Subcutaneous abdominal adipose tissue (tissue), 5 donors: Measurements from ENCODE around the gene KAT6B.

Source experiments
- H3K27ac ChIP-seq: one replicate; pipeline ENCODE4 v1.7.0; 2013; ENCODE audit warnings: low read depth, mild to moderate bottlenecking, inconsistent platforms, low read length, moderate library complexity
- H3K27me3 ChIP-seq, 5 donors: one replicate each; pipeline ENCODE4 v1.7.0; 2013; ENCODE audit warnings: low read length in 5 of 5, inconsistent platforms in 1 of 5; ENCODE audit not compliant: control insufficient read depth in 5 of 5, insufficient read depth in 4 of 5
- H3K36me3 ChIP-seq, 5 donors: one replicate each; pipeline ENCODE4 v1.7.0; 2013; ENCODE audit warnings: low read length in 5 of 5; ENCODE audit not compliant: control insufficient read depth in 5 of 5, insufficient read depth in 5 of 5
- H3K4me1 ChIP-seq, 5 donors: one replicate each; pipeline ENCODE4 v1.7.0; 2013; ENCODE audit warnings: low read length in 5 of 5, mild to moderate bottlenecking in 3 of 5, moderate library complexity in 1 of 5; ENCODE audit not compliant: control insufficient read depth in 5 of 5, insufficient read depth in 5 of 5
- H3K4me3 ChIP-seq, 5 donors: one replicate each; pipeline ENCODE4 v1.7.0; 2013; ENCODE audit warnings: low read length in 5 of 5, low read depth in 1 of 5
- H3K9ac ChIP-seq, 5 donors: one replicate each; pipeline ENCODE4 v1.7.0; 2013; ENCODE audit warnings: low read length in 5 of 5, mild to moderate bottlenecking in 4 of 5, moderate library complexity in 3 of 5
- H3K9me3 ChIP-seq, 5 donors: one replicate each; pipeline ENCODE4 v1.7.0; 2013; ENCODE audit warnings: low read length in 5 of 5; ENCODE audit not compliant: control insufficient read depth in 5 of 5
- donor health status: healthy.
- donor health status: healthy.
- donor health status: healthy.
- donor health status: healthy.
- donor health status: healthy.

Gene KAT6B

DNA sequence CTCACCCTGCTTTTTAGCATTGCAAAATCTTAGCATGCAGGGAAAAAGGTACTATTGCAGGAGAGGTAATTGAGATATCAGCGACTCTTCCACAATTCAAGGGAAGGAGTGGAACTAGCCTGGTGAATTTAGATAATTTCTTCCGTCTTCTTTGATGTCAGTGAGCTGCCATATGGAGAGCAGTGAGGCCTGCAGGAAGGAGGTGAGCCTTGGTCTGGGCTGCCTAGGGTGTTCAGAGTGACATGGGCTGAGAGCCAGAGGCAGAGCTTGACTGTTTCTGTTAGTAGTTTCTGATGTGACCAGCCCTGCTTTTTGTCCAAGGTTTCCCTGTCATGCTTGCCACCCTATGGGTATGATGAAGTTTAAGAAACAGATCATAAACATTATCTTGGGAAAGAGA, 28.6 kb downstream of the KAT6B start:
- H3K4me3 ChIP-seq = no peak overlapping the region
- H3K27ac ChIP-seq = no peak overlapping the region
- no peaks in the 10 kb centered on the region for H3K36me3 ChIP-seq
- peaks cover 2 to 31% (median 22%) of the 10 kb centered on the region in 5 donors for H3K4me1 ChIP-seq
- H3K9me3 ChIP-seq = no peaks in the 10 kb centered on the region
- H3K27me3 ChIP-seq = no peaks in the 10 kb centered on the region
- H3K9ac ChIP-seq = no peak overlapping the region

DNA sequence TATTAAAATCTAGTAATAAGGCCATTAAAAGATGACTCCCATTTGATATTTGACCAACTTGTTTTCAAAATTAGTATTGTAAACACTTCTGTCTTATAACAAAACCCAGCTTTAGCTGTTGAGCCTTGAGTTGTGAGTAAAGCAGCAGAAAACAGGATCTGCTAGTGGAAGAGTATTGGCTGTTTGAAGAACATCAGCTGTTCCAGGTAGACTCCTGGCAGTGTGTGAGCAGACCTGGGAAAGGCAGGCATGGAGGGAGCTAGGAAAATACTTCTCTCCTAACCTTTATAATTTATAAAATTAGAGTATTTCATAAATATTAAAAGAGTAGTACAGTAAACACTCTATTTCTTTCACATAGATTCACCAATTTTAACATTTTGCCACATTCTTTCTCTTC, 29.0 kb downstream of the KAT6B start:
- H3K9me3 ChIP-seq = no peaks in the 10 kb centered on the region
- H3K4me1 ChIP-seq = peaks cover 2 to 31% (median 22%) of the 10 kb centered on the region in 5 donors
- no peaks in the 10 kb centered on the region for H3K27me3 ChIP-seq
- no peak overlapping the region for H3K4me3 ChIP-seq
- no peak overlapping the region for H3K27ac ChIP-seq
- no peak overlapping the region for H3K9ac ChIP-seq
- H3K36me3 ChIP-seq = no peaks in the 10 kb centered on the region

DNA sequence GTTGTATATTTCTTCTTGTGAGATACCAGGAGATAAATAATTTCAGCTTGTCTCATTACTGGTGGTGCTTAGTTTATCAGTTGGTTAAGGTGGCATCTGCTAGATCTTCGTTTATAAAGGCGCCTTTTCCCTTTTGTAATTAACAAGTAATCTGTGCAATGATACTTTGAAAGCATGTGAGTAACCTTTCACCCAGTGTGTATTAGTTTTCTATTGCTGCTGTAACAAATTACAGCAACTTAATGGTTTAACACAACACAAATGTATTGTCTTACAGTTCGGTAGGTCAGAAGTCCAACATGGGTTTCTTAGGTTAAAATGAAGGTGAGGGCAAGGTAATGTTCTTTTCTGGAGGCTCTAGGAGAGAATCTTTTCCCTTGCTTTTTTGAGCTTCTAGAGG, 30.5 kb downstream of the KAT6B start:
- Histone ChIP-seq H3K9me3 (no peaks in the 10 kb centered on the region), H3K36me3 (no peaks in the 10 kb centered on the region), H3K4me3 (no peak overlapping the region), H3K27me3 (no peaks in the 10 kb centered on the region), H3K9ac (no peak overlapping the region), H3K4me1 (peaks cover 2 to 25% (median 19%) of the 10 kb centered on the region in 5 donors), H3K27ac (no peak overlapping the region)

DNA sequence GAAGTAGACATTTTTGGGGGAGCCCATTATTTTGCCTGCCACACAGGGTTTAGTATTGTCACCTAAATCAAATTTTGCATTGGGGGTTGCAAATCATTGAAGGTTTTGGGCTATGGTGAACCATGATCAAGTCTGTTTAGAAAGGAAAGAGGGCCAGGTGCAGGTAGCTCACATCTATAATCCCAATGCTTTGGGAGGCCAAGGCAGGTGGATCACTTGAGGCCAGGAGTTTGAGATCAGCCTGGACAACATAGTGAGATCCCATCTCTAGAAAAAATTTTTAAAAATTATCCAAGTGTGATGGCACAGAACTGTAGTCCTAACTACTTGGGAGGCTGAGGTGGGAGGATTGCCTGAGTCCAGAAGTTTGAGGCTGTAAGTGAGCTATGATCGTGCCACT, 31.2 kb downstream of the KAT6B start:
- Histone ChIP-seq H3K27me3 (no peaks in the 10 kb centered on the region), H3K27ac (no peak overlapping the region), H3K4me1 (peaks cover 0 to 19% (median 17%) of the 10 kb centered on the region in 5 donors), H3K4me3 (no peak overlapping the region), H3K36me3 (no peaks in the 10 kb centered on the region), H3K9me3 (no peaks in the 10 kb centered on the region), H3K9ac (no peak overlapping the region)

DNA sequence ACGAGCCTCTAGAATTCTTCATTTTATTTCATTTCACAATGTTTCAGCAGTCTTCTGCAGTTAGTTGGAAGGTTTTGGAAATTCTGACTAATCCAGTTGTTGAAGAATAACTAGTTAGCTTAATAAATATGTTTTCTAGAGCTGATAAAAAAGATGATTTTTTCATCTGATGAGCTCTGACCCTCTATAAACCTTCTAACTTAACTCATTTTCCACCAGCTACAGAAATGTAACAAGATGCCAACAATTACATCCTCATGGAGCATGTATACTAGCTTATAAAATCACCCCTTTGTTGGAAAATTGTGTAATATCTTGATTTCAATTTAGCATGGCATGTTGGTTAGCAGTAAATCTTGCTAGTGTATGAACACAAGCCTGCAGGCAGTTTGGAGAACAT, 33.1 kb downstream of the KAT6B start:
- no peak overlapping the region for H3K4me3 ChIP-seq
- no peaks in the 10 kb centered on the region for H3K27me3 ChIP-seq
- no peaks in the 10 kb centered on the region for H3K36me3 ChIP-seq
- H3K4me1 ChIP-seq = peaks cover 0 to 14% (median 10%) of the 10 kb centered on the region in 5 donors
- no peak overlapping the region for H3K9ac ChIP-seq
- no peaks in the 10 kb centered on the region for H3K9me3 ChIP-seq
- no peak overlapping the region for H3K27ac ChIP-seq

DNA sequence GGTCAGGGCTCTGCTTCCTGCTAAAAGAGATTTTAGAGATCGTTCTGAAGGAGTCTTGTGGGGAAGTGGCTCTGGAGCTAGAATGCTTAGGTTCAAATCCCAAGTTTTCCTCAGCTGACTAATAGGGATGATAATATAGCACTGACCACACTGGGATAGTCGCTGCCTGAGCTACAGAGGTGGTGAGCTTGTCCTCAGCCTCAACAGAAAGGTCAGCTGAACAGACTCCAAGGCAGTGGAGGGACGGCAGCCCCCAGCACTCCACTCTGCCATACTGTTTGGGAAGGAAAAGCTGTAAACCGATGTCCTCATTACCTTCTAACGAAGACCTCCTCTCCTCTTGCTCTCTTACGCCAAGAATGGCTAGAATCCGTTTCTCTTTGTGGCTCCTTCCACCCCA, 36.2 kb downstream of the KAT6B start:
- Histone ChIP-seq H3K27ac (no peak overlapping the region), H3K4me3 (no peak overlapping the region), H3K9me3 (no peaks in the 10 kb centered on the region), H3K36me3 (no peaks in the 10 kb centered on the region), H3K9ac (no peak overlapping the region), H3K4me1 (peaks cover 0 to 5% (median 0%) of the 10 kb centered on the region in 5 donors), H3K27me3 (no peaks in the 10 kb centered on the region)

DNA sequence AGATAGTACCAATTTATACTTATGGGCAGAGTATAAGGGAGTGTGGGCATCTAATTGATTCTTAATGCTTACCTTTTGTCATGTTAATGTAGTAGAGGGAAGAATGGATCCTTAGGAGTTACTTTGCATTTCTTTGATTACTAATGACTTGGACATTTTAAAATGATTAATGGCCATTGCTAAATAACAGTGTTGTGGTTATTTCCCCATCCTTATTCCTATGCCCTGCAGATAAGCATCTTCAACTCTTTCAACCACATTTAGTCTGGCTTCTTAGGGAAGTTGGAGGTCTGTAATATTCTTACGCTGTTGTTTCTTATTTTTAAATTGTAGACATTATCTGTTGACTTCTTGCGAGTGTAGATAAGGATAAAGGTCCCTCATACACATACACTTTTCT, 37.2 kb downstream of the KAT6B start:
- no peaks in the 10 kb centered on the region for H3K27me3 ChIP-seq
- H3K27ac ChIP-seq = no peak overlapping the region
- H3K4me3 ChIP-seq = no peak overlapping the region
- no peaks in the 10 kb centered on the region for H3K36me3 ChIP-seq
- no peak overlapping the region for H3K9ac ChIP-seq
- peaks cover 0 to 5% (median 0%) of the 10 kb centered on the region in 5 donors for H3K4me1 ChIP-seq
- no peaks in the 10 kb centered on the region for H3K9me3 ChIP-seq

DNA sequence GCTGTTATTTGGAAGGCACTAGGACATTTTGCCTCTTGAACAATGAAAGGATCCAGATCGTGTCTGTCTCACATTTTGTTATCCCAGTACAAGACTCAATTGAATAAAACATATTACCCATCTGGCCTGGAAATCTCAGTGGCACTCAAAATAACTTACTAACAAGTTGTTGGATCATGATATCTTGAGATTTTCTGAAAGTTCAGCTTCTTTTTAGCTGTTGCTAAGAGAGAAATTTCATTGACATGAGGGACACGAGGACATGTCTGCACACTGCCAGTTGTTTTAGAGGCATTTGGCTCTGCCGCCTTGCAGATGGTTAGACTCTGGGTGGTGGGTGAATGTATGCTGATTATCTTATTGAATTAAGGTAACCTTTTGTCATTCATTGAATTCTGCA, 41.0 kb downstream of the KAT6B start:
- Histone ChIP-seq H3K4me1 (peaks cover 0 to 5% (median 0%) of the 10 kb centered on the region in 5 donors), H3K36me3 (no peaks in the 10 kb centered on the region), H3K9me3 (no peaks in the 10 kb centered on the region), H3K27me3 (no peaks in the 10 kb centered on the region), H3K4me3 (no peak overlapping the region), H3K27ac (no peak overlapping the region), H3K9ac (no peak overlapping the region)

DNA sequence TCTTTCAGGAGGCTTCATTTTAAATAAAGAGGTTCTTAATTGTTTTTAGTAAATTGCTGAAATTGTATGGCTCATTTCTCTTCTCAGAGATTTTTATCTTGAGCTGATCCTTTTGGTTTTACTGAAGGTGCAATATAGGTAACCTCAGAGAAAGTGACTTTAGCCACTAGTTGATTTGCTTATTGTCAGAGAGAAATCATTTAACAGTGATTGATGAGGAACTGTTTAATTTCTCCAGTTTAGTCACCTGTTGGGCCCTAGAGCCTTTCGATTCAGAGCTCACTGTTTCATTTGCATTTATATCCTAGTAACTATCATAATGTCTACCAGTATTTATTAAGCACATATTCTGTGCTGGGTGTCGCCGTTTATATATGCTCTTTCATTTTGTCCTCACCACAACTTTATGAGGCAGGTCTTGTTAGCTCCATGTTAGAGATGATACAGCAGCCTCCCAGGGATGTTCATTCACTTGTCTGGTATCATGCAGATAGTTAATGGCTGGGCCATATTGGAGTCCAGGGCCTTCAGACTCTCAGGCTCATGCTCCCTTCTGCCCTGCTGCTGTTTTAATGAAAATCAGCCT, 42.1 kb downstream of the KAT6B start:
- no peaks in the 10 kb centered on the region for H3K27me3 ChIP-seq

DNA sequence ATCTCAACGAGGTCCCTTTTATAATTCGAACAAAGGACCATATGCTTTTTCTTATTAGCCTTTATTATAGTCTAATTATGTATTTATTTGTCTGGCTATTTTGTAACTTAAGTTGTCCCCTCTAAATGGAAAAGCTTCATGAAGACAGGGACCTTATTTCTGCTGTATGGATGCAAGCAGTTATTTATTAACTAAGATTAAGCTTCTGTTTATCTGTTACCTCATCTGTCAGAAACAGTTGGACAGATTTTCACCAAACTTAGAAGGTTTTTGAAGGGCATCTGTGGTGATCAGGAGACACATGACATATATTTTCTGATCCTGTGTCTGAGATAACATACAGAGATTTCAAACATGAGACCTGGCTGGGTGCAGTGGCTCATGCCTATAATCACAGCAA, 43.2 kb downstream of the KAT6B start:
- peaks cover 0 to 8% (median 0%) of the 10 kb centered on the region in 5 donors for H3K4me1 ChIP-seq
- H3K27me3 ChIP-seq = no peaks in the 10 kb centered on the region

More for the DNA sequence above, 42.1 kb downstream of the KAT6B start:
- Histone ChIP-seq H3K9ac (no peak overlapping the region), H3K36me3 (no peaks in the 10 kb centered on the region), H3K4me3 (no peak overlapping the region), H3K27ac (no peak overlapping the region), H3K9me3 (no peaks in the 10 kb centered on the region), H3K4me1 (no peaks in the 10 kb centered on the region)

More for the DNA sequence above, 43.2 kb downstream of the KAT6B start:
- Histone ChIP-seq H3K36me3 (no peaks in the 10 kb centered on the region), H3K4me3 (no peak overlapping the region), H3K9ac (no peak overlapping the region), H3K27ac (no peak overlapping the region), H3K9me3 (no peaks in the 10 kb centered on the region)
